Kasumi-1 (cell line): ENCODE data around the gene ZCWPW1.
"Not testable (repeated sequence)": the region's sequence is repeated elsewhere in the genome, so short reads cannot be mapped to it uniquely, and the experiment has no call there.

Experiments used
- DNase-seq, 2 experiments: peaks; one replicate each; lab custom pipeline; 2025; lab: John Stamatoyannopoulos, UW

The ZCWPW1 gene

DNA sequence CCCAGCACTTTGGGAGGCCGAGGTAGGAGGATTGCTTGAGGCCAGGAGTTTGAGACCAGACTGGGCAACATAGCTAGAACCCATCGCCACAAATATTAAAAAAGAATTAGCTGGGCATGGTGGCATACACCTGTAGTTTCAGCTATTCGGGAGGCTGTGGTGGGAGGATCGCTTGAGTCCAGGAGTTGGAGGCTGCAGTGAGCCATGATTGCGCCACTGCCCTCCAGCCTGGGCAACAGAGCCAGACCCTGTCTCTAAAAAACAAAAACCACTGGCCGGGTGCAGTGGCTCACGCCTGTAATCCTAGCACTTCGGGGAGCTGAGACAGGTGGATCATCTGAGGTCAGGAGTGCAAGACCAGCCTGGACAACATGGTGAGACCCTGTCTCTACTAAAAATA lies 25.4 kb upstream of the ZCWPW1 start:
- DNase-seq = not testable (repeated sequence)

DNA sequence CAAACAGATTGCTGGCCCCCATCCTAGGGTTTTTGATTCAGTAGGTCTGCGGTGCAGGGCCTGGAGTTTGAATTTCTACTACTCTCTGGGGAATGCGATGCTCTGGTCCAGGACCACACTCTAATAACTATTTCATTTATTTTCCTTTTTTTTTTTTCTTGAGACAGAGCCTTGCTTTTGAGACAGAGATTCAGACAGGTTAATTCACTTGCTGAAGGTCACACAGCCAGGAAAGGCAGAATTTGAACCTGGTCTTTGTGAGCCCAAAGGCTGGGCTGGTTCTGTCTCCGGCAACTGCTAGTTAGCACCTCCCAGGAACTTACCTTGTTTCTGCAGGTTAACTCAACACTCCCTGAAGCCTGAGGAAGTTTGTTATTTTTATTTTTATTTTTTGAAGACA lies 24.0 kb upstream of the ZCWPW1 start:
- DNase-seq = no peak

DNA sequence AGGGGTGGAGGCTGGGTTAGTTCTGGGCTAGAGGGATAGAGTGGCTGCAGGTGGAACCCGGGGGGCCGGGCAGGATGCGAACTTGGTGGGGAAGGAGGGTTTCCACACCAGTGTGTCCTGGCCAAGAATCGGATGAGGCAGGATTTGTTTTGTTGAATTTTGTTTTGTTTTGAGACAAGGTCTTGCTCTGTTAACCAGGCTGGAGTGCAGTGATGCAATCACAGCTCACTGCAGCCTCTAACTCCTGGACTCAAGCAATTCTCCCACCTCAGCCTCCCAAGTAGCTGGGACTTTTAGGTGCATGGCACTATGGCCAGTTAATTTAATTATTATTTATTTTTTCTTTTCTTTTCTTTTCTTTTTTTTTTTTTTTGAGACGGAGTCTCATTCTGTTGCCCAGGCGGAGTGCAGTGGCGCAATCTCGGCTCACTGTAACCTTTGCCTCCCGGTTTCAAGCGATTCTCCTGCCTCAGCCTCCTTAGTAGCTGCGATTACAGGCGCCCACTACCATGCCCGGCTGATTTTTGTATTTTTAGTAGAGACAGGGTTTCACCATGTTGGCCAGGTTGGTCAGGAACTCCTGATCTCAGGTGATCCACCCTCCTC lies 20.8 kb upstream of the ZCWPW1 start:
- DNase-seq = no peak

DNA sequence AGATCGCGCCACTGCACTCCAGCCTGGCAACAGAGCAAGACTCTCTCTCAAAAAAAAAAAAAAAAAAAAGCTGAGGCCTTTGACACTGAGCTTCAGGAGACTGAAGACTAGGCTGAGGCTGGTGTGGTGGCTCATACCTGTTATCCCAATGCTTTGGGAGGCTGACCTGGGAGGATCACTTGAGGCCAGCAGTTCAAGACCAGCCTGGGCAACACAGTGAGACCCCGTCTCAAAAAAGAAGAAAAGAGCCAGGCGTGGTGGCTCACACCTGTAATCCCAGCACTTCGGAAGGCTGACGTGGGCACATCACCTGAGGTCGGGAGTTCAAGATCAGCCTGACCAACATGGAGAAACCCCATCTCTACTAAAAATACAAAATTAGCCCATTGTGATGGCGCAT lies 18.9 kb upstream of the ZCWPW1 start:
- DNase-seq = not testable (repeated sequence)

DNA sequence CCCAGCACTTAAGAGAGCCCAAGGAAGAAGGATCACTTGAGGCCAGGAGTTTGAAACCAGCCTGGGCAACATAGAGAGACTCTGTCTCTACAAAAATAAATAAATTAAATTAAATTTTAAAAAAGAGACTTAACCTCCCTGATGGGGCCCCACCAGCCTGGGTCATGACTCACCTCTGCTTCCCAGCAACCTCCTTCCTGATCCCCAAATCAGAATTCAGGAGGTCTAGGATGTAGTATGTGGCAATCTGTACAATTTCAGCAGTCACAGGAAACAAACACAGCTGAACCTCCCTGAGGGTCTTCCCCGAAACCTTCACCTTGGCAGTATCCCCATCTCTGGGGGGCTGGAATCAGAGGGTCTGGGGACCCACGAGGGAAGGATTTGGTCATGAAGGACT lies 17.5 kb upstream of the ZCWPW1 start:
- DNase-seq = no peak

DNA sequence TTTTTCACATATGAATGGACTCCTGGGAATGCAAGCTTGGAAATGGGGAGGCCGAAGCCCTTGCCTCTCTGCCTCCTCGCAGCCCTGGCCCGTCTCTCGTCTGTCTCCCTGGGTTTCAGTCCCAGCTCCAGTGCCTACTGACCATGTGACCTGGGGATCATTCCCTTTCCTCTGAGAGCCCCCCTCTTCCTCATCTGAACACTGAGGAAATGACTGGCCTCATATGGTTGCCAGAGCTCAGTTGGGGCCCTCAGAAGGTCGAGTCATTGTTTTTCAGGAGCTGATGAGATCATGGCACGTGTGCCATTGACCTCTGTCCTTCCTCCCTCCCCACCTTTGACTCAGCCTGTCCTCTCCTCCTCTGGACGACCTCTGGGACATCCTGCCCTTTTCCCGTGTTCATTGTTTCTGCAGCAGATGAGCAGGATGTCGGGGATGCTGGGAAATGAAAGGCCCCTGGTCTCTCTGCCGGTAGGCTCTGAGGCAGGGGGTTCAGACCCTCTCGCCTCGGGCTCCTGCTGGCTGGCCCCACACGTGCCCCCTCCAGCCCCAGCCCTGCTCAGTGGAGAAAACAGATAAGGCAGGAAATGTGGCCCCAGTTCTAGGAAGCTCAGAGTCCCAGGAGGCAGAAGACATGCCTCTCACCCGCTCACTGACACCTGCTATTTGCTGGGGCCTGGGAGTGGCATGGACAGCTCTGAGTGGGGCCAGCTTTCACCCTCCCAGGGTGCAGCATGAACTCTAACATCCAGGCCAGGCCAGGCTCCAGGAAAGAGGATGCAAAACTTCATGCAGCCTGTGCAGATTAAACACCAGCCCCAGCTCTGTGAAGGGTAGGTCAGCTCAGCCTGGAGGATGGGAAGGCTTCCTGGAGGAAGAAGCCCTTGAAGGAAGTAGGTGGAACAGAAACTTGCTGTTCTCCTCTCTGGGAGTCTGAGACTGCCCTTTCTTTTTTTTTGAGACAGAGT lies 16.1 kb upstream of the ZCWPW1 start:
- DNase-seq = peak in 1 of 2 experiments; percentile 23

DNA sequence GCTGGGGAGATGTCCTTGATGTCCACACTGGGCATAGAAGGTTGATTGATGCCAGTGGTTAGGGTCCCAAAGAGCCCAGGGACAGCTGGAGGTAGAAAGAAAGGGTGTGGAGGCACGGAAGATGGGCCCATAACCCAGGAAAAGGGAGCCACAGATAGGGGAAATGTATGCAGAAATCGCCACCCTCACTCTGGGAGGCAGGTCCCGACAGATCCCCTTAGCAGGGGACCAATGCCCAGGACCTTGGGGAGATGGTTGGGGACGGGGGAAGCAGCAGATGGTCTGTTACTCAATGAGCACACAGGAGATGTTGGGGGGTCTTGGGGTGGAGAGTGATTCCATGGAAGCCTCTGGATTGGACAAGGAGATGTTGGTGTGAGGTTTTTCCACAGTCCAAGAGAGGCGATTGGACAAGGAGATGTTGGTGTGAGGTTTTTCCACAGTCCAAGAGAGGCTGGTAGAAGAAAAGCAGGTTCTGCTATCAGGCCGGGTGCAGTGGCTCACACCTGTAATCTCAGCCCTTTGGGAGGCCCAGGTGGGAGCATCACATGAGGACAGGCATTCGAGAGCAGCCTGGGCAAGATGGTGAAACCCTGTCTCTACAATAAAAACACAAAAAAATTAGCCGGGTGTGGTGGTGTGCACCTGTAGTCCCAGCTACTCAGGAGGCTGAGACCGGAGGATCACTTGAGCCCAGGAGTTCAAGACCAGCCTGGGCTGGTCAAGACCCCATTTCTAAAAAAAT lies 14.8 kb upstream of the ZCWPW1 start:
- DNase-seq = no peak

DNA sequence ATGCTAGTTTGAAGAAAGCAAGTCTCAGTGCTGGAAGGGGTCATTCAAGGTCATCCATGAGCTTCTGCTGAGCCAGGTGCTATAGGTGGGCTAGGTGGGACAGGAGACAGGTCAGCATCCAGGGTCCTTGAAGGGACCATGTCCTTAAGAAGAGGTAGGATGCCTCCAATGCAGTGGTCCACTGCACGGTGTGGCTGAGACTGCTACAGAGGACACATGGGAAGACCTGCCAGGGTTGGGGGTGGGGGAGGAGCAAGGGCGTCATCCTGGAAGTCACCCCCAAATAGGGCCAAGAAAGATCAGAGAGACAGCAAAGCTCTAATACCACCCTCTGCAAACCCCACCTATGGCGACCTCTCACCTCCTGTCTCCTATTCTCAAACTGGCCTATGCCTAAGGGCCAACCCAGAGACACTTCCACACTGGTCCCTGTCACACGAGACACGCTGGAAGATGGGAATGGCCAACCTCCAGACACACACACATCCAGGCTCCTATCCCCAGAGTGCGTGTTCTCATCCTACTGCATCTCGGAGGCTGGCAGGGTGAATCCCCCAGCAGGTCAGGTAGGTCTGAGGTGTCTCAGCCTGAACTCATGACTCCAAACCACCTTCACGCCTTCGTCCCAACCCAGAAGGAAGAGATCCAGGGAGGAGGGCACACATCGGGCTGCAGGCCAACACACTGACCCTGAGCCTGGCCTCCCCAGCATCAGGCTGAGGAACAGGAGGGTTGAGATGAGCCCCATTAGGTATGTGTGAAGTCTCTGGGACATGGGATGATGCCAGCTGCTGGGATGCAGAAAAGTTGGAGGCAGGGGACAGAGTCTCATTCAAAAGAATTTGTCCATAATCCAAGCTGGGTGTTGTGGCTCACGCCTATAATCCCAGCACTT lies 13.4 kb upstream of the ZCWPW1 start:
- no peak for DNase-seq

DNA sequence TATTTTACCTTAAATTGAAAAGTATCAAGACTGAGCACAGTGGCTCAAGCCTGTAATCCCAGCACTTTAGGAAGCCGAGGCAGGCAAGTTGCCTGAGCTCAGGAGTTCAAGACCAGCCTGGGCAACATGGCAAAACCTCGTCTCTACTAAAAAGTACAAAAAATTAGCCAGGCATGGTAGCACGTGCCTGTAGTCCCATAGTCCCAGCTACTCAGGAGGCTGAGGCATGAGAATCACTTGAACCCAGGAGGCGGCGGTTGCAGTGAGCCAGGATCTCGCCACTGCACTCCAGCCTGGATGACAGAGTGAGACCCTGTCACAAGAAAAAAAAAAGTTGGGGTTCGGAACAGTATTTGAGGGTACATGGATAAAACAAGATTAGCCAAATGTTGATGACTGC lies 10.7 kb upstream of the ZCWPW1 start:
- DNase-seq = not testable (repeated sequence)

DNA sequence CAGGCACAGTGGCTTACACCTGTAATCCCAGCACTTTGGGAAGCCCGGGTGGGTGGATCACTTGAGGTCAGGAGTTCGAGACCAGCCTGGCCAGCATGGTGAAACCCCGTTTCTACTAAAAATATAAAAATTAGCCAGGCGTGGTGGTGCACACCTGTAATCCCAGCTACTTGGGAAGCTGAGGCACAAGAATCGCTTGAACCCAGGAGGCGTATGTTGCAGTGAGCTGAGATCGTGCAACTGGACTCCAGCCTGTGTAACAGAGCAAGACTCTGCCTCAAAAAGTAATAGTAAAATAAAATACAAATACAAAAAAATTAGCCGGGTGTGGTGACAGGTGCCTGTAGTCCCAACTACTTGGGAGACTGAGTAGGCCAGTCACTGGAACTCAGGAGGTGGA lies 10.2 kb upstream of the ZCWPW1 start:
- DNase-seq = not testable (repeated sequence)

DNA sequence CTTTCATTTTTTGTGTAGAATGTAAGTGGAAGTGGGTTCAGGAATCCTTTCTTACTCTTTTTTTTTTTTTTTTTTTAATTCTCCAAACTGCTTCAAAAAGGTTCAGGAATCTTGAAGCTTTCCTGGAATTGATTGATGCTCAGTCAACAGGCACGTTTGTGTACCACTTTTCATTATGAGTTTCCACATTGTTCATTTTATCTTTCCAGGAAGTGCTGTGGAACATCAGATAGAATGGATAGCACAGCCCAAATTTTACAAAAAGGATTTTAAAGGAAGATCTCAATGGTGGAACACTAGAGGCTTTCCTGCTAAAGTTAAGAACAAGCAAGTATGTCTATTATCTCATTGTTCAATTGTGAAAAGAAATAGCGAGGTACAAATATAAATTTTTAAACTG lies 9.7 kb upstream of the ZCWPW1 start:
- no peak for DNase-seq

DNA sequence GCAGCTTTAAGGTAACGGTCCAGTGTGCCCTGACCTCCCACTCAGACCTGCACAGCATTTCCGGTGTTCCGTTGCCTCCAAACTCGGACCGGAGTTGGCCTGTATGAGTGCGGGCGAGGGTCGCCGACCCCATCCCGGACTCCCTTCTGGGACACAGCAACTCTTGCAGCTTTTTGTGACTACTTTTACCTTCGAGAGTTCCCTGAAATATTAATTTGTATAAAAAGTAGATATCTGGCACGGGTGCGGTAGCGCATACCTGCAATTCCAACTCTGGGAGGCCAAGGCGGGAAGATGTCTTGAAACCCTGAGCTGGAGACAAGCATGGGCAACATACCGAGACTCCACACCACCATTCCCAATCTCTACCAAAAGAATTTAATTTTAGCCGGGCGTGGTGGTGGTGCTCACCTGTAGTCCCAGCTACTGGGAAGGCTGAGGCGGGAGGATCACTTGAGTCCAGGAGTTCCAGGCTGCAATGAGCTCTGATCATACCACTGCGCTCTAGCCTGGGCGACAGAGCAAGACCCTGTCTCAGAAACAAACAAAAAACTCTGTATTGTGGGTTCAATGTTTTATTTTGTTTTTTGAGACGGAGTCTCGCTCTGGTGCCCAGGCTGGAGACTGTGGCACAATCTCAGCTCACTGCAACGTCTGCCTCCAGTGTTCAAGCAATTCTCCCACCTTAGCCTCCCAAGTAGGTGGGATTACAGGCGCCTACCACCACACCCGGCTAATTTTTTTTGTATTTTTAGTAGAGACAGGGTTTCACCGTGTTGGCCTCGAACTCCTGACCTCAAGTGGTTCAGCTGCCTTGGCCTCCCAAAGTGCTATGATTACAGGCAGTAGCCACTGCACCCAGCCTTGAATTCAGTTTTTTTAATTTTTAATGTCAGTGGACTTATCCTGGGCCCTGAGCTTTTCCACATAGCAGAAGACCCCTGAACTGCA lies 8.9 kb upstream of the ZCWPW1 start:
- DNase-seq = no peak

DNA sequence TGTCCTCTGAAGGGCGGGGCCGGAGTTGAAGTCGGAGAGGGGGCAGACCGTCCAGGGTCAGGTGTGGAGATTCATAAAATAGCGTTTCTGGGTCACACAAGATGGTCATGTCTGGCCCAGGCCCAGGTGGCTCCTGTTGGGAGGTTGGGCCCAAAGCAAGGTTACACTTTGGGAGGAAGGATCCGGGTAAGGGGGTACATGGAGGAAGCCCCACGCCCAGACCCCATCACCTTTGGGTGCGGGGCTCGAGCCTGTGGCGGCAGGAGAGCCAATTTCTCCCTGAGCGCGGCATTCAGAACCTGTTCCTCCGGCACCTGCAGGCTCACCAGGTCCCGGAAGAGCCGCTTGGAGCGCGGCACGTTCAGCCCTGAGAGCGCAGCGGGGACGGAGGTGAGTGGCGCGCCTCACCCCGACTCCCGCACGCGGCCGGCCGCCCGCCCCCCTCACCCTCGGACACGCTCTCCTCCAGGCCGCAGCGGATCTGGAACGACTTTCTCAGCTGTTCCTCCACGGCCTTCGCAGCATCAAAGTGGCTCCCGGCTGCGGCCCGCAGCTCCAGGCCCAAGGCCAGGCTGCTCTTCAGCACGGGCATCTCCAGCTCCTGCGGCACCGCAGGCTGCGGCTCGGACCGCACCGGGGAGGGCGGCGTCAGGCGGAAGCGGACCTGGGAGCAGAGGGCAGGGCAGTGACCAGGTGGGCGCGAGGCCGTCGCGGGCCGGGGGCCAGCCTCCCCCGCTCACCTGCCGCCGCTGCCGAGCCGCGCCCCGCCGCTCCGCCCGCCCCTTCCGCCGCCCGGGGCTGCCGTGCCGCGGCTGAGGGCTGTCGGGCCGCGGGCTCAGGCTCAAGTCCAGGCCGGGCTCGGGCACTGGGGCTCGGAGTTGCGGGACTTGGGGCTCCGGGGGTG lies 7.2 kb upstream of the ZCWPW1 start:
- DNase-seq = peak; percentile 26 to 48

DNA sequence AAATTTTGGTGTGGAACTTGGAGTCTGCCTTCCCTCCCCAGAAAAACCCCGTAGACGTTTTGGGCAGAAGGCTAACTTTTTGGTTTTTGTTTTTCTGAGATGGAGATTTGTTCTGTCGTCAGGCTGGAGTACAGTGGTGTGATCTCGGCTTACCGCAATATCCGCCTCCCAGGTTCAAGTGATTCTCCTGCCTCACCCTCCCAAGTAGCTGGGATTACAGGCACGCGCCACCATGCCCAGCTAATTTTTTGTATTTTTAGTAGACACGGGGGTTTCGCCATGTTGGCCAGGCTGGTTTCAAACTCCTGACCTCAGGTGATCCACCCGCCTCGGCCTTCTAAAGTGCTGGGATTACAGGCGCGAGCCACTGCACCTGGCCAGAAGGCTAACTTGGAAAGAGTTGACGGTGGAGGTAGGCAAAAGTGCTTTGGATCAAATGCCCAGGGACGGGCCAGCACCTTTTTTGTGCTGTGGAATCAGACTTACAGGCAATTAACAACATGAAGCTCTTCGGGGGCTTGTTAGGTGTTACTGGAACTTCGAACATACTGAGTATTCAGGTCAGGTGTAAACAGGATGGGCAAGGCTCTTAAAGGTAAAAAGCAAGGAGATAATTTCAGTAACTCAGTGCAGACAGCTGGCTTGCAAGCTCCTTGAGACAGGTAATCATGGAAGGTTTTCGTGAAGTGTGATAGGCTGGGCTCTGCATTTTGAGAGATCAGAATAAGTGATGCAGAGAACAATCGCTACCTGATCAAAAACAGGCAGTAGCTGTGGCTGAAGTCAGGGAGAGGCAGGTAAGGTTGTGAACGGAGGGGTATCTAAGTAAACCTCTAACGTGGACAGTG lies 6.0 kb upstream of the ZCWPW1 start:
- DNase-seq = peak in 1 of 2 experiments; percentile 22

DNA sequence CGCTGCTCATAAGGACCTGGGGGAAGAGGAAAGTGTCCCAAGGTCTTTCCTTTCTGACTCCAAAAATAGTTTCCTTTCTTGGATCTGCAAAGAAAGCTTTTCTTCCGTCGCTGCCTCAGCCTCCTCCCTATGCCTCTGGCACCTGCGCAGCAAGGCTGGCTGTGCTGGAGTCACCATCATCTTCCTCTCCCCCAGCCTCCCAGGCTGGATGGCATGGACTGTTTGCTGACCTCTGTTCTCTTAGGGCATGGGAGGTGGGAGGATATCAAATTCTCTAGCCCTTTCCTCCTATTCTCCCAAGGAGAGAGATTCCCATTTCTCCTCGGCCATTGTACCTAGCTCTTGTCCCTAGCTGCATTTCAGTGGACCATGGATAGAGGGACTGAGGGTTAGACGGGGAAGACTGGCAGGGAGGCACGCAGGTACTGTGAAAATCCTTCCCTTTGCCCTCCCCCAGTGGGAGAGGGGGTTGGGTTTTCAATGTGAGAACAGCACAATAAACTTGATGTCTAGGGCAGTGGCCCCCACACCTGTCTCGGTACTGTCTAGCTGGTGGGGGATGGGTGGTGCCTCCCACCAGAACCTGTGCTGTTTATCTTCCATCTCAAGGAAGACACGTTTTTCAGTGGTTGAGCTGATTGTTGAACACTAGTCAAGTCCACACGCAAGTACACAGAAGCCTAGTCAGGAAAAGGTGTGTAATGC lies 5.2 kb upstream of the ZCWPW1 start:
- no peak for DNase-seq

DNA sequence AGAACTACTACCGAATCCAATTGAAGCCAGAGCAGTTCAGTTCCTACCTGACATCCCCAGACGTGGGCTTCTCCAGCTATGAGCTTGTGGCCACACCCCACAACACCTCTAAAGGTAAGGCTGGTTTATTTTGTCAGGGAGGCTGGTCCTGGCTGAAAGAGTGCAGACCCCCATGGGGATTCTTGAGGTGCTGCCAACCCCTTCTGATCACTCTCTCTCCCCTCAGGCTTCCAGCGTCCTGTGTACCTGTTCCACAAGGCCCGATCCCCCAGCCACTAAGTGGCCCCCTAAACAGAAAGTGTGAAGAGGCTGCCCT lies 4.7 kb upstream of the ZCWPW1 start:
- DNase-seq = no peak

DNA sequence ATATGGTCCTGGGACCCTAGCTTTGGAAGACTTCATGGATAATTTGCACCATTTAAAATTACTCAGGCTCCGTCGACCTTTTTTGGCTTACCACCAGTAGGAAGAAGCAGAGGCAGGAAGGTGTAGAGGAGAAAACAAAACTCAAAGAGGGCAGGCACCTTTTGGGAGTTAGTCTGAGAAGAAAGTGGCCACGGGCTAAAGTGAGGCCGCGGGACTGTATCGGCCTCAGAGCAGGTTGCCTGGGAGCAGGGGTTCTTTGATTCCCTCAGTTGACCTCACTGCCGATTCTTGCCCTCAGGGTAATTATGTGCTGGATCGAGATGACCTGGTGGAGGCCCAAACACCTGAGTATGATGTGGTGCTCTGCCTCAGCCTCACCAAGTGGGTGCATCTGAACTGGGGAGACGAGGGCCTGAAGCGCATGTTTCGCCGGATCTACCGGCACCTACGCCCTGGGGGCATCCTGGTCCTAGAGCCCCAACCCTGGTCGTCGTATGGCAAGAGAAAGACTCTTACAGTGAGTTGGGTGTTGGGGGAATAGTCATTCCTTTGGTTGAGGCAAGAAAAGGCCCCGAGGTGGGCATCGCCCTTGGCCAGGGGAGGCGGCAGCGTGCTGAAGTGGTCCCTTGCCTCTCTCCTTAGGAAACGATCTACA lies 4.2 kb upstream of the ZCWPW1 start:
- no peak for DNase-seq

DNA sequence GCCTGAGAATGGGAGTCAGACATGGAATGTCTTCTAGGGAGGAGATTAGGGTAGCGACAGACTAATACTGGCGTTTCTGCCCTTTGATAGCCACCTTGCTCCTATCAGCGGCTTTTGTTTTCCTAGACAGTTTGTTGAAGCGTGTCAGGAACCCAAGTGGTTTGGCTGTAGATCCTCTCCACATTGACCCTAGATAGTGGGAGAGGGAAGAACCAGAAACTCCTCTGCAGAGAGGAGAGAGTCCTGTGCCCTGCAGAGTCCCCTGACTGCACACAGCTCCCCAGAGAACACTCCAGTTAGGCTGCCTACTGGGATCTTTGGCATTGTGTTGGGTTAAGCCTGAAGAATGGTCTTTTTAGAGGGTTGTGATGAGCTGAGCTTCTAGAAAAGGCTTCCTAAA lies 3.5 kb upstream of the ZCWPW1 start:
- no peak for DNase-seq
